HG03066 (cell line): ENCODE measurements around the gene ZDHHC16.
"Not testable (repeated sequence)": the region's sequence is repeated elsewhere in the genome, so short reads cannot be mapped to it uniquely, and the experiment has no call there.

Source experiments
- ATAC-seq: cut with Tn5 transposase; IDR thresholded peaks from one replicate; pipeline ENCODE4 v1.9.1; 2021; ENCODE audit warnings: low read depth; ENCODE audit not compliant: unreplicated experiment

Gene ZDHHC16

GRCh38 chr10:97434055-97434454, 11.9 kb upstream of the ZDHHC16 start:
- ATAC-seq = no peak

- ATAC-seq = no peak
Observed at GRCh38 chr10:97434557-97434956, 11.4 kb upstream of the ZDHHC16 start.

- ATAC-seq = no peak
Observed at GRCh38 chr10:97435211-97435610, 10.8 kb upstream of the ZDHHC16 start.

DNA sequence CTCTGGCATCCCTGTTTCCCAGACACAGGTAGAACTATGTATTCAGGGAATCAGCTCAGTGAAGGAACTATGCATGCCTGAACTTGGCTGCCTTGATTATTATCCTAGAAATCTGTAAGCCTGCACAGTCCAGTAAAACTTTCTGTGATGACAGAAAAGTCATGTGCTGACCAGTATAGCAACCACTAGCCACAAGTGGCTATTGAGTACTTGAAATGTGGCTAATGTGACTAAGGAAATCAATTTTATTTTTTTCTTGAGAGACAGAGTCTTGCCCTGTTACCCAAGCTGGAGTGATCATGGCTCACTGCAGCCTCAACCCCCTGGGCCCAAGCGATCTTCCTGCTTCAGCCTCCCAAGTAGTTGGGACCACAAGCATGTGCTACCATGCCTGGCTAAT, 3.7 kb upstream of the ZDHHC16 start:
- no peak for ATAC-seq

DNA sequence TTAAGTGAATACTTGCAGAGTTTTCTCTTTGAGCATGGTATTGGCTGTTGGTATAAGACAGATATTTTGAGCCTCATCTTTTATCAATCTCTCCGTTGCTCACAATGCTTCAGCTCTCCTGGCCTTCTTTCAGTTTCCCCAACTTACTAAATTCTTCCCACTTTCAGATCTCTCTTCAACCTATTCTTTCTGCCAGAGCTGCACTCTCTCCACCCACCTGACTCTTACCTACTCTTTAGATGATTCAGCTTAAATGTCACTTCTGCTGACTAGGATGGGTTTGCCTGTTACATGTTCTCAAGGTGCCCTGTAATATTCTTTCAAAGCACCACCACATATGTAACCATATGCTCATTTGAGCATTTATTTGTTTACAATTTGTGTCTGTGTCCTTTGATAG, 1.8 kb upstream of the ZDHHC16 start:
- ATAC-seq = no peak

- no peak for ATAC-seq
Observed at GRCh38 chr10:97445357-97445721, 636 bp upstream of the ZDHHC16 start.

- ATAC-seq = no peak
Observed at GRCh38 chr10:97450828-97451227, 4.9 kb downstream of the ZDHHC16 start.

GRCh38 chr10:97451605-97452004, 5.6 kb downstream of the ZDHHC16 start:
- no peak for ATAC-seq

GRCh38 chr10:97452352-97452751, 6.4 kb downstream of the ZDHHC16 start:
- ATAC-seq = no peak

GRCh38 chr10:97454330-97455036, 8.5 kb downstream of the ZDHHC16 start:
- ATAC-seq = no peak

DNA sequence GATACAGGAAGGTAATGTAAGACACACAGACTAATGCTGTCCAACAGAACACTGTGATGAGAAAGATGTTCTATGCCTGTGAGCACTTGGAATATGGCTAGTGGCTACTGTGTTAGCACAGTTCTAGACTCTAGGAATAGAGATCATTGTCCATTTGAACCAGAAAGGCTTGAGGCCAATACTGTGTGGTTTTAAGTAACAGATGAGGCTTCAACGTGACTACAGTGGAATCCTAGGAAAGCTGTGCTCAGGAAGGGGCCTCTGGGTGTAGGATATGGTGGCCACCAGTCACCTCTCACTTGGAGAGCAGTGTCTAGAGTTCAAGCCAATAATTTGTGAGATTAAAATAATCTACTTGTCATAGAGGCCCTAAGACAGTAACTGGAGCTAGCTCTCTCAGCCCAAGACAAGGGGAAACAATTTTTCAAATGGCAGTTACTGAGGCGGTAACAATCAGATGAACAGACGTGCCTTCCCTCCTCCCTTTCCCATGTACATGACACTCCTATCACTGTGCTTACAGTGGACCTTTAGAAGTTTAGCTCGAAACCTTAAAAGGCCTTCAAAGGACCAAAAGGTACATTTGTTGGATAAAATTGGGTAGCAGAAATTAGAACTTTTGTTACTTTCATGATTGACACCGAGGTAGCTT, 10.2 kb downstream of the ZDHHC16 start:
- no peak for ATAC-seq

DNA sequence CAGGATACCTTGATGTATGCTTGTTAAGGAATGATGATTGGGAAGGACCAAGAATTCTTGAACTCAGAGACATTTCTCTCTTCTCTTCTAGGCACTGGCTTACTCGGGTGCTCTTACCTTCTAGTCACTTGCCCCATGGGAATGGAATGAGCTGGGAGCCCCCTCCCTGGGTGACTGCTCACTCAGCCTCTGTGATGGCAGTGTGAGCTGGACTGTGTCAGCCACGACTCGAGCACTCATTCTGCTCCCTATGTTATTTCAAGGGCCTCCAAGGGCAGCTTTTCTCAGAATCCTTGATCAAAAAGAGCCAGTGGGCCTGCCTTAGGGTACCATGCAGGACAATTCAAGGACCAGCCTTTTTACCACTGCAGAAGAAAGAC, 10.7 kb downstream of the ZDHHC16 start:
- ATAC-seq = no peak

- ATAC-seq = no peak
Observed at GRCh38 chr10:97459111-97459510, 13.1 kb downstream of the ZDHHC16 start.

- ATAC-seq = no peak
Observed at GRCh38 chr10:97459933-97460332, 14.0 kb downstream of the ZDHHC16 start.

DNA sequence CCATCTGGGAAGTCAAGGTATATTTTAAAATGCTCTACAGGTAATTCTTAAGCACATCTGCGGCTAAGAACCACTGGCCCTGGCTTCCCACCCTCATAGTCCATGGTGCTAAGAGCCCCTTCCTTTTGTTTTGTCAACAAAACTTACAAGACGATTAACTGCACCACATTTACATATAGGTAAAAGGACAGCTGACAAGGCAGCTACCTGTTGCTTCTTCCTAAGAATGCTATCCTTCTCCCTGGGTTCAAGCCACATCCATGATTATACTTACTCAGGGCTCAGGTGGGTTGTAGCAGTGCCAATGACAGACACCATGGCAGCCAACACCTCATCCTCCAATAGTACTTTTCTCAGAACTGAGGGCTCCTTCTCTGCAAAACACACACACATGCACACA, 16.3 kb downstream of the ZDHHC16 start:
- no peak for ATAC-seq

DNA sequence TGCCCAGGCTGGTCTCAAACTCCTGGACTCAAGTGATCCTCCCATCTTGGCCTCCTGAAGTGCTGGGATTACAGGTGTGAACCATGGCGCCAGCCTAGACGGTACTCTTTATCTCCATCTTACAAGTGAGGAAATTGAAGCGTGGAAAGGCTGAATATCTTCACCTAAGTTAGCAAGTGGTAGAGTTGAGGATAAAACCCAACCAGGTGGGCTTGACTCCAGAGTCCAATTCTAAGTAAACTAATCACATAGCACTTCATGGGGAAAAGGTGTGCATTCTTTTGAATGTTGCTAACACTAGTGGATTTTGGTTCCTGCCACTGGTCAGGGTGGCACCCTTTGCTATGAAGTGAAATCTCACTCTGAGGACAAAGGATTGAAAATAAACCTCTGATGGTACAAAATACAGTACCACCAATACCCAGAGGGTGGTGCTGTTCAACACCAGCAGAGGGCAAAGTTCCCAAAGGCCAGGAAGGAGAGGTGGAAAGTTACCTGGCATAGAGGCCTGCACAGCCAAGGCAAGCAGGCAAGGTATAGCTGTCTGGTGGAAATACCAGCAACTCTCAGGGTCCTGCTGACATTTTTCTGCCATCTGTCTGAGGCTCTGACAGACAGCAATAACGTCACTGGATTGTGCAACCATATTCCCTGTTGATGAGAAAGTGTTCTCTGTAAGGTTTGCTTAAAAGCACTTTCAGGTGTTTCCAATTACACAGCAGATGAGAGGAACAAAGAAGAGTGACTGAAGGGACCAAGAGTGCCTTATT, 17.6 kb downstream of the ZDHHC16 start:
- ATAC-seq = no peak

DNA sequence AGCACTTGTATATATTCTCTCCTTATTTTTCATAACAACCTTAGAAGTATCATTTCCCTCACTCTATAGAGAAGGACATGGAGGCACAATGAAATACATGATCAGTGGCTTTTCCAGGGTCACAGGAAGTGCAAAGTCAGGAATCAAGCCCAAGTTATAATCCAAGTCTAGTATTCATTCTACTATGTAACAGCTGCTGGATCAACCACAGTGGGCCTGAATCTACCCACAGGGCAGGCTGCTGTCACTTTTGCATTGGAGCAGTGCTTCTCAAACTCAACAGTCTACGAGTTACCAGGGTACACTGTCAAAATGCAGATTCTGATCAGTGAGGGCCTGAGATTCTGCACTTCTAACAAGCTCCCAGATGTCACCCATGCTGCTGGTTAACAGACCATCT, 18.3 kb downstream of the ZDHHC16 start:
- no peak for ATAC-seq

DNA sequence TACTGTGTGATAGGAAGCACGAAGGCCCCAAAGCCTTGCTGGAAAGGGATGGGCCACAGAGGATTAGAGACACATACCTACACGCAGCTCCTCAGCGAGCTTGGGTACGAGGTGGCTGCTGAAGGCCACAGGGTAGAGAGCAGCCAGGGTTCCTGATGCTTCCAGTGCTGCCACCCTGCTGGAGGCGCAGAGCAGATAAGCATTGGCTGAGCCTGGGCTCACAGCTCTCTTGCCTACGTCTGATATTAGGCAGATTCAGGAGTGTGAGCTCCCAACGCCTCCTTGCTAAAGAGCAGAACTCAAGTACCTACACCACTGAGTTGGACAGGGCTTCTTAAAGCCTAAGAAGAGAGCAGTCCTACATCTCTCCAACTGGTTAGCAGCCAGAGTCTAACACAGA, 20.0 kb downstream of the ZDHHC16 start:
- ATAC-seq = no peak

DNA sequence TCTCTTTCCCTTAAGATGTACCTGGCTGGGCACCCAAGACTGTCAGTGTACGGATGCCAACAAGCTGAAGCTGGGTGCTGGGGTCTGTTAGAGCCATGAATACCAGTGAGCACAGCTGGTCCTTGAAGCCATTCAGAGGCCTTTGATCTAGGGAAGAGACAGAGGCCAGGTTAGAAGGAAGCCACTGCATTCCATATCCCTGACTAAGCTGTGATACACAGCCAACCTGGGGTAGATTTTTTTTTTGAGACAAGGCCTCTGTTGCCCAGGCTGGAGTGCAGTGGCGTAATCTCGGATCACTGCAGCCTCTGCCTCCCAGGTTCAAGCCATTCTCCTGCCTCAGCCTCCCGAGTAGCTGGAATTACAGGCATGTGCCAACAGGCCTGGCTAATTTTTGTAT, 20.8 kb downstream of the ZDHHC16 start:
- ATAC-seq = no peak

DNA sequence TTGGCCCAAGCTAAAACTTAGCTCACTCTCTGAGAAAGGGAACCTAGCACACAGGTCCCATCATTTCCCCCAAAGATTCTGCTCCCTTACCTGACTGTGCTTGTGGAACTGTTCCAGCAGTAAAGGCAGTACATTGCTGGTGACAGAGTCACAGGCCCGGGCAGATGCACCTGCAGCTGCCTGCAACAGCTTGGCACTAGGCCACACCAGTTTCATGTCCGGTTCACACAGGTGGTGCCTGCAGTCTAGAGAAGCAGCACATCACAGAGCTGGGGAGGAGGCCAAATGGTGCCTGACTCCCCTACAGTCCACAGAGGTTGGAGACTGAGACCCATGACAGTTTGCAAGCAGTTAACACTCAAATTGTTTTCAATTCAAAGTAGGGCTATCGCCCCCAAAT, 22.2 kb downstream of the ZDHHC16 start:
- no peak for ATAC-seq

DNA sequence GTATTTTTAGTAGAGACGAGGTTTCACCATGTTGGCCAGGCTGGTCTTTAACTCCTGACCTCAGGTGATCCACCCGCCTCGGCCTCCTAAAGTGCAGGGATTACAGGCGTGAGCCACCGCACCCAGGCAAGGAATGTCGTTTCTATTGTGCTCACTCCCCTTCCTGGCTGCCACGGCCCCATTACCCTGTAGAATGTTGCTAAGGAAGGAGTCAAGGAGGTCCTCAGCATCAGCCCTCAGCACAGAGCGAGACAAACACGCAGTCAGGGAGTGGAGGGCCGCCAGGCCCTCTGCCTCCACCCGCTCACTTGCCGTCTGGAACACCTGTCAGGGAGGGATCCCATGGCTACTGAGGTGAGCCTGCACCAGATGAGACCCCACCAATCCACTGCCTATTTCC, 22.8 kb downstream of the ZDHHC16 start:
- not testable (repeated sequence) for ATAC-seq

GRCh38 chr10:97474918-97475317, 28.9 kb downstream of the ZDHHC16 start:
- ATAC-seq = no peak
